Ovary (tissue), 3 donors: ENCODE results near the gene LMX1A.

Source experiments
- POLR2A ChIP-seq: fragments of 450-650 bp; IDR thresholded peaks from one replicate; pipeline ENCODE4 v1.6.1; 2017; ENCODE audit warnings: antibody characterized with exemption, mild to moderate bottlenecking, moderate library complexity
- TF ChIP-seq, protein P1 (sequence below), 3 donors: fragments of 450-650 bp in 2 of 3; fragments of 200-600 bp in 1 of 3; IDR thresholded peaks; one replicate each; pipeline versions ENCODE4 v1.5.1 to v1.8.0; 2016 to 2022; ENCODE audit warnings: antibody characterized with exemption in 3 of 3, mild to moderate bottlenecking in 1 of 3
- donor health status: DM: no; HTN: no; CAD: no.

- no peak for TF ChIP-seq POLR2A
- TF ChIP-seq, protein P1, sequence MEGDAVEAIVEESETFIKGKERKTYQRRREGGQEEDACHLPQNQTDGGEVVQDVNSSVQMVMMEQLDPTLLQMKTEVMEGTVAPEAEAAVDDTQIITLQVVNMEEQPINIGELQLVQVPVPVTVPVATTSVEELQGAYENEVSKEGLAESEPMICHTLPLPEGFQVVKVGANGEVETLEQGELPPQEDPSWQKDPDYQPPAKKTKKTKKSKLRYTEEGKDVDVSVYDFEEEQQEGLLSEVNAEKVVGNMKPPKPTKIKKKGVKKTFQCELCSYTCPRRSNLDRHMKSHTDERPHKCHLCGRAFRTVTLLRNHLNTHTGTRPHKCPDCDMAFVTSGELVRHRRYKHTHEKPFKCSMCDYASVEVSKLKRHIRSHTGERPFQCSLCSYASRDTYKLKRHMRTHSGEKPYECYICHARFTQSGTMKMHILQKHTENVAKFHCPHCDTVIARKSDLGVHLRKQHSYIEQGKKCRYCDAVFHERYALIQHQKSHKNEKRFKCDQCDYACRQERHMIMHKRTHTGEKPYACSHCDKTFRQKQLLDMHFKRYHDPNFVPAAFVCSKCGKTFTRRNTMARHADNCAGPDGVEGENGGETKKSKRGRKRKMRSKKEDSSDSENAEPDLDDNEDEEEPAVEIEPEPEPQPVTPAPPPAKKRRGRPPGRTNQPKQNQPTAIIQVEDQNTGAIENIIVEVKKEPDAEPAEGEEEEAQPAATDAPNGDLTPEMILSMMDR (IDR thresholded peaks at IDR 0.05), result no peak
Observed at GRCh38 chr1:165353731-165354671, 2.5 kb downstream of the LMX1A start.
